GM12891 (cell line): ENCODE data around the gene ANKRD7.

Source experiments
- DNase-seq: peaks from one replicate; pipeline ENCODE4 v3.0.0; 2011; ENCODE audit warnings: low spot score; ENCODE audit not compliant: insufficient read length
- FAIRE-seq: peaks from 2 replicates; lab custom pipeline; 2011; peaks lifted over from hg19 to GRCh38; lab: Jason Lieb, UNC
- PAX5 ChIP-seq: IDR thresholded peaks from 2 replicates; pipeline ENCODE4 v1.6.1; 2011; ENCODE audit warnings: low read length, moderate library complexity, mild to moderate bottlenecking; ENCODE audit not compliant: insufficient read depth, severe bottlenecking
- POLR2A ChIP-seq: IDR thresholded peaks from 2 replicates; pipeline ENCODE4 v1.6.1; 2011; ENCODE audit warnings: low read depth, low read length, control low read depth
- POLR2AphosphoS5 ChIP-seq: IDR thresholded peaks from 2 replicates; pipeline ENCODE4 v1.6.1; 2011; ENCODE audit warnings: low read depth, low read length, control low read depth
- POU2F2 ChIP-seq: IDR thresholded peaks from 2 replicates; pipeline ENCODE4 v1.6.1; 2011; ENCODE audit warnings: low read depth, mild to moderate bottlenecking, control low read depth, low read length, moderate library complexity
- SPI1 ChIP-seq: IDR thresholded peaks from 2 replicates; pipeline ENCODE4 v1.6.1; 2011; ENCODE audit warnings: low read depth, low read length, control low read depth
- TAF1 ChIP-seq: IDR thresholded peaks from 2 replicates; pipeline ENCODE4 v1.6.1; 2011; ENCODE audit warnings: low read depth, low read length, control low read depth

Gene ANKRD7

GRCh38 chr7:118194571-118194970 is 29.9 kb upstream of the ANKRD7 start:
- FAIRE-seq (no peak), DNase-seq (no peak)
- TF ChIP-seq SPI1 (no peak), POU2F2 (no peak), POLR2AphosphoS5 (0 out of 2 replicates have a peak, but pooled peaks have one; percentile 33), PAX5 (no peak)

GRCh38 chr7:118195837-118196474 is 28.5 kb upstream of the ANKRD7 start:
- TF ChIP-seq POLR2AphosphoS5 (no peak), SPI1 (no peak), POLR2A (no peak), POU2F2 (no peak)
- FAIRE-seq (peak; percentile 81), DNase-seq (no peak)

- TF ChIP-seq POLR2AphosphoS5 (no peak), PAX5 (no peak), TAF1 (no peak), POU2F2 (no peak), POLR2A (no peak), SPI1 (no peak)
- DNase-seq (no peak), FAIRE-seq (no peak)
Observed at GRCh38 chr7:118202061-118202460, 22.4 kb upstream of the ANKRD7 start.

- TF ChIP-seq POLR2A (0 out of 2 replicates have a peak, but pooled peaks have one; percentile 26), PAX5 (no peak)
- peak; percentile 98 for FAIRE-seq
- peak; percentile 69 for DNase-seq
Observed at GRCh38 chr7:118214051-118214832, 10.3 kb upstream of the ANKRD7 start.

GRCh38 chr7:118214833-118215182 is 9.7 kb upstream of the ANKRD7 start:
- DNase-seq (no peak), FAIRE-seq (no peak)
- TF ChIP-seq TAF1 (no peak), POU2F2 (no peak), PAX5 (no peak), POLR2AphosphoS5 (no peak), POLR2A (no peak), SPI1 (no peak)

GRCh38 chr7:118217210-118217619 is 7.3 kb upstream of the ANKRD7 start:
- TF ChIP-seq POLR2AphosphoS5 (no peak), SPI1 (no peak), PAX5 (no peak), POLR2A (no peak), TAF1 (no peak), POU2F2 (no peak)
- no peak for FAIRE-seq
- no peak for DNase-seq

- no peak for DNase-seq
- no peak for FAIRE-seq
- TF ChIP-seq TAF1 = no peak
- no peak for TF ChIP-seq POU2F2
- no peak for TF ChIP-seq PAX5
- TF ChIP-seq SPI1 = no peak
- no peak for TF ChIP-seq POLR2A
- TF ChIP-seq POLR2AphosphoS5 = no peak
Observed at GRCh38 chr7:118218413-118219156, 5.9 kb upstream of the ANKRD7 start.

GRCh38 chr7:118219157-118219512 is 5.4 kb upstream of the ANKRD7 start:
- DNase-seq (no peak), FAIRE-seq (no peak)
- TF ChIP-seq POLR2AphosphoS5 (no peak), PAX5 (no peak), SPI1 (no peak), POU2F2 (no peak), POLR2A (no peak), TAF1 (no peak)

- no peak for FAIRE-seq
- DNase-seq = no peak
- TF ChIP-seq TAF1 = no peak
- TF ChIP-seq POLR2A = no peak
- TF ChIP-seq SPI1 = no peak
- TF ChIP-seq POLR2AphosphoS5 = no peak
- TF ChIP-seq PAX5 = no peak
- no peak for TF ChIP-seq POU2F2
Observed at GRCh38 chr7:118220583-118220982, 3.9 kb upstream of the ANKRD7 start.

GRCh38 chr7:118222591-118222990 is 1.9 kb upstream of the ANKRD7 start:
- FAIRE-seq (no peak), DNase-seq (no peak)
- no peak for TF ChIP-seq SPI1
- TF ChIP-seq PAX5 = no peak
- no peak for TF ChIP-seq POU2F2
- no peak for TF ChIP-seq POLR2A
- TF ChIP-seq POLR2AphosphoS5 = no peak
- TF ChIP-seq TAF1 = no peak
